Measurements from ENCODE around the gene OGFOD2. TPM values are rescaled to one million over a fixed set of nuclear protein-coding genes. Genes with fewer than 3 reads are reported as not detected.

OGFOD2 gene
- total RNA-seq, 1 donor from 2014 or later, result 22.8 TPM

DNA sequence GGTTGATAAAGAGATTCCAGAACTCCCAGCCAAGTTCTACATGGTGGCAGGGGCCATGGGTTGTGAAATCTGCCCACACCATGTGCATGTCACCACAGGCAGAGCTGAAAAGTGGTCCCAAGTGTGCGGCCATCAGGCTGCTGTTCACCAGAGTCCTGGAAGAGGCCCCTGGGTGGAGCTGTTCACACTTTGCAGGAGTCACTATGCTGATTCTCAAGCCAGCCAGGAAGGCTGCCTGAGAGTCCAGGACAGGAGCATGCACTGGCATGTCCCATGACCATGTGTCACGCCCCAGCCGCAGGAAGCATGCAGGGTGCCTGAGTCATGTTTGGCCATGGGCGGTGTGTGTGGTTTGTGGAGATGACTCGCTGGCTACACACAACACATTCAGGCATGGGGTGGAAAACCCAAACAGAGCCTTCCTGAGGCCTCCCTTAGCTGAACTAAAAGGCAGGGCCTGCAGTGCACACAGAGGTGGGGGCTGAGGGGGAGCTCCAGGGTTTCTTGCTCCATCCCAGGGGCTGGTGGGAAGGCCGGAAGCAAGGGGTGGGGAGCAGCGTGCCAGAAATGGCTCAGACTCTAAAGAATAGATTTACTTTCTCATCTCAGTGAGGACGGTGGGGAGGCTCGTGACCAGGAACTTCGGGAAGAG is 28.2 kb upstream of the OGFOD2 start:
- H3K9me3 Mint-ChIP-seq, result no peaks in the 10 kb centered on the region
- TF ChIP-seq, protein P1, sequence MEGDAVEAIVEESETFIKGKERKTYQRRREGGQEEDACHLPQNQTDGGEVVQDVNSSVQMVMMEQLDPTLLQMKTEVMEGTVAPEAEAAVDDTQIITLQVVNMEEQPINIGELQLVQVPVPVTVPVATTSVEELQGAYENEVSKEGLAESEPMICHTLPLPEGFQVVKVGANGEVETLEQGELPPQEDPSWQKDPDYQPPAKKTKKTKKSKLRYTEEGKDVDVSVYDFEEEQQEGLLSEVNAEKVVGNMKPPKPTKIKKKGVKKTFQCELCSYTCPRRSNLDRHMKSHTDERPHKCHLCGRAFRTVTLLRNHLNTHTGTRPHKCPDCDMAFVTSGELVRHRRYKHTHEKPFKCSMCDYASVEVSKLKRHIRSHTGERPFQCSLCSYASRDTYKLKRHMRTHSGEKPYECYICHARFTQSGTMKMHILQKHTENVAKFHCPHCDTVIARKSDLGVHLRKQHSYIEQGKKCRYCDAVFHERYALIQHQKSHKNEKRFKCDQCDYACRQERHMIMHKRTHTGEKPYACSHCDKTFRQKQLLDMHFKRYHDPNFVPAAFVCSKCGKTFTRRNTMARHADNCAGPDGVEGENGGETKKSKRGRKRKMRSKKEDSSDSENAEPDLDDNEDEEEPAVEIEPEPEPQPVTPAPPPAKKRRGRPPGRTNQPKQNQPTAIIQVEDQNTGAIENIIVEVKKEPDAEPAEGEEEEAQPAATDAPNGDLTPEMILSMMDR (IDR thresholded peaks at IDR 0.05), result no peak
- H3K4me3 Mint-ChIP-seq, result peak overlapping the region; percentile 57
- peak overlapping the region; percentile 68 for H3K27ac Mint-ChIP-seq
- peak; percentile 52 for DNase-seq
- H3K4me1 Mint-ChIP-seq, result peaks cover 48% of the 10 kb centered on the region
- intact Hi-C loops (cut with micrococcal nuclease), result loop anchor here (1.0 kb wide), 2 partner anchors 49 to 71 kb away; no protein-coding TSS in a partner anchor
- CTCF ChIA-PET, result interaction anchor here (0.6 to 11.6 kb wide), 8 partner anchors 19 to 291 kb away, joined by 3 to 145 read pairs (median 4); no protein-coding TSS in a partner anchor
- no peaks in the 10 kb centered on the region for H3K27me3 Mint-ChIP-seq
- POLR2A ChIA-PET, result interaction anchor here (0.5 to 6.7 kb wide), 10 partner anchors 27 to 286 kb away, joined by 3 to 47 read pairs (median 5); partner anchors contain the start of genes MPHOSPH9, MTRFR and VPS37B
- H3K36me3 Mint-ChIP-seq (ENCODE audit: low read depth), result no peaks in the 10 kb centered on the region
- ATAC-seq (ENCODE audit: low read depth), result peak; percentile 81

DNA sequence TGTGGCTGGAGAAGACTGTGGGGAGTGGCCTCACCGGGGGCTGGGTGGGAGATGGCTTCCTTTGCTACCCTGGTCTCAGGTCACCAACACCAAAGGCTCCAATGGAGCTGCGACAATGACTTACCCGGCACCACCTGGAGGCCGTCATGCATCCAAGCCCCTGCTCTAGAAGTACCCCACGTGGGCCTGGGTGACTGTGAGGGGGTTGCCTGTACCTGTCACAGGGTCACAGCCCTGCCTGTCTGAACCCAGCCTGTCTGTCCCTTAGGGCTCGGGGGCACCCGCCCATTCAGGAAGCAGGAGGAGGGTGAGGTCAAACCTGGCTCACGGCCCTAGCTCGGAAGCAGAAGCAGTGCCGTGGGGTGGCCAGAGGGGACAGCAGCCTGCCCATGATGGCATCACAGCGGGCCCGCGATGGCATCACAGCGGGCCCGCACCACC is 27.7 kb upstream of the OGFOD2 start:
- TF ChIP-seq, protein P1 (IDR thresholded peaks at IDR 0.05), result no peak
- Mint-ChIP-seq H3K27ac (peak overlapping the region; percentile 68), H3K9me3 (no peaks in the 10 kb centered on the region), H3K4me1 (peaks cover 54% of the 10 kb centered on the region), H3K36me3 (ENCODE audit: low read depth) (no peaks in the 10 kb centered on the region), H3K4me3 (peak overlapping the region; percentile 57), H3K27me3 (no peaks in the 10 kb centered on the region)
- DNase-seq (peak; percentile 25), ATAC-seq (ENCODE audit: low read depth) (peak; percentile 51)
- POLR2A ChIA-PET, result interaction anchor here (0.5 to 6.7 kb wide), 9 partner anchors 27 to 286 kb away, joined by 3 to 47 read pairs (median 4); partner anchors contain the start of genes MPHOSPH9, MTRFR and VPS37B
- CTCF ChIA-PET, result interaction anchor here (0.6 to 11.6 kb wide), 6 partner anchors 36 to 154 kb away, joined by 3 to 145 read pairs (median 8); no protein-coding TSS in a partner anchor
- intact Hi-C loops (cut with micrococcal nuclease), result loop anchor here (1.0 kb wide), 2 partner anchors 49 to 71 kb away; no protein-coding TSS in a partner anchor

DNA sequence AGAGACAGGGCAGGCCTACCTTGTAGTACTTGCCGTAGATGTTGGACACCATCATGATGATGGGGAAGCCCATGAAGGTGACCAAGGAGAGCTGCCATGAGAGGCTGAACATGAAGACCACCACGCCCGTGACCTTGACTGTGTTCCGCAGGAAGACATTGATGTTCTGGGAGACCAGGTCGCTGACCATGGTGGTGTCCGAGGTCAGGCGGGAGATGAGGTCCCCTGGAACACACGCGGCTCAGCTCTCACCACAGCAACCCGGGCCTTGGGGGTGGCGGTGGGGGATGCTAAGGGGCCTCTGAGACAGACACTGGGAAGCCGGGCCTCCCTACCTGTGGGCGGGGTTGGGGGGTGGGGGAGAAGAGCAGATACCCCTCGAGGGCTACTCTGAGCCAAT is 26.4 kb upstream of the OGFOD2 start:
- Mint-ChIP-seq H3K4me3 (no peak overlapping the region), H3K27ac (no peak overlapping the region), H3K27me3 (no peaks in the 10 kb centered on the region), H3K4me1 (peaks cover 43% of the 10 kb centered on the region), H3K36me3 (ENCODE audit: low read depth) (no peaks in the 10 kb centered on the region), H3K9me3 (no peaks in the 10 kb centered on the region)
- TF ChIP-seq, protein P1 (IDR thresholded peaks at IDR 0.05), result no peak
- CTCF ChIA-PET, result interaction anchor here (2.6 to 11.6 kb wide), 2 partner anchors 87 to 155 kb away, joined by 14 to 145 read pairs; no protein-coding TSS in a partner anchor
- ATAC-seq (ENCODE audit: low read depth), result no peak
- POLR2A ChIA-PET, result interaction anchor here (1.3 to 6.7 kb wide), 2 partner anchors 31 to 52 kb away, joined by 3 to 47 read pairs; partner anchors contain the start of gene VPS37B
- intact Hi-C loops (cut with micrococcal nuclease), result no loop called here
- no peak for DNase-seq

DNA sequence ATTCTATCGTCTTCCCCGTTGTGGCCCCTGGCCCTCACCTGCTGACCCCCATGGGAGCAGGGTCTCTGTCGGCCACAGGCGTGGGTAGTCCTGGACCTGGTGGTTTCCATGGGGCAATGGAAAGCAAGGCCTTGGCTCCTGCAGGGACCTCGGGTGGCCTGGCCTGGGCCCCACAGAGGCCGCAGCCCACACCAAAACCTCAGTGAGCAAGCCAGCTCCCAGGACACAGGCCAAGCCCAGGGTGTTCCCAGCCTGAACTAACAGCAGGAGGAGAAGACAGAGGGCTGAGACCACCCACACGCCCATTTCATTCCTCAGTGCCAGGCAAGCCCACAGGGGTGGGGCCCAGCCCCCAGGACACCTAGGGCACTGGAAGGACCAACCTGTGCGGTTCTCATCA is 25.6 kb upstream of the OGFOD2 start:
- no peak for DNase-seq
- Mint-ChIP-seq H3K4me3 (no peak overlapping the region), H3K4me1 (peaks cover 38% of the 10 kb centered on the region), H3K36me3 (ENCODE audit: low read depth) (no peaks in the 10 kb centered on the region), H3K27ac (no peak overlapping the region), H3K9me3 (no peaks in the 10 kb centered on the region), H3K27me3 (no peaks in the 10 kb centered on the region)
- ChIA-PET POLR2A (interaction anchor here (1.0 to 6.7 kb wide), 2 partner anchors 52 to 86 kb away, joined by 4 to 47 read pairs; partner anchors contain the start of gene VPS37B), CTCF (interaction anchor here (0.8 to 11.6 kb wide), 3 partner anchors 88 to 159 kb away, joined by 3 to 145 read pairs (median 14); no protein-coding TSS in a partner anchor)
- no peak for ATAC-seq (ENCODE audit: low read depth)
- TF ChIP-seq, protein P1 (IDR thresholded peaks at IDR 0.05), result no peak
- intact Hi-C loops (cut with micrococcal nuclease), result no loop called here

Data from activated B cell treated with CpG ODN at 0.5 μM for 24 hours (primary cell).